Measurements from ENCODE around the gene TUSC1.

DNA sequence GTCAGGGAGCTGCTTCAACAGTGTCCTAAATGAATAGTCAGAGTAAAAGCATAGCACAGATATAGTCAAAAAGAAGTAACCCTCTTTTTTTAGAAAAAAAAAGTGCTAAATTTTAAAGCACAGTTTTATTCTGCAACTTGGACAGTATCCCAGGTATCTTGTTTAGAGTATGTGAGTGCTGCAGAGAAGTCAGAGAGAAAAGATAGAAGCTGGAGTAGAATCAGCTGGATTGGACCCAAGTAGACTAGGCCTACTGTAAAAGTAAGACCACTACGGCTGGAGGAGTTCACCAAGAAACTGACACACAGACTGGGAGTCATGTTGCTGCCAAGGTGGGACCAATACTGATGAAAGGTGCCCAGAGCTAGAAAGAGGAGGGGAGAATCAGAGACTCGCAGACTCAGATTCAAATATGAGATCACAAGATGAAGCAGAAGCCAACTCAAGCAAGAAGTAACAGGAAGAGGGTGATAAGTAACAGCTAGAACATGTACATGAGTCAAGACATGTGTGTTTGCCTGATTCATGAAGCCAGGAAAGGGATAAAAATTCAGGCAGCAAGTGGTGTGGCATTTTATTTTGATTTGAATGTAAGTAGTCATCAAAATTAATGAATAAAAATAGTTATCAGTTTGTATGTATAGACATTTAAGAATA is 25.6 kb upstream of the TUSC1 start:
- TF ChIP-seq, protein P1, sequence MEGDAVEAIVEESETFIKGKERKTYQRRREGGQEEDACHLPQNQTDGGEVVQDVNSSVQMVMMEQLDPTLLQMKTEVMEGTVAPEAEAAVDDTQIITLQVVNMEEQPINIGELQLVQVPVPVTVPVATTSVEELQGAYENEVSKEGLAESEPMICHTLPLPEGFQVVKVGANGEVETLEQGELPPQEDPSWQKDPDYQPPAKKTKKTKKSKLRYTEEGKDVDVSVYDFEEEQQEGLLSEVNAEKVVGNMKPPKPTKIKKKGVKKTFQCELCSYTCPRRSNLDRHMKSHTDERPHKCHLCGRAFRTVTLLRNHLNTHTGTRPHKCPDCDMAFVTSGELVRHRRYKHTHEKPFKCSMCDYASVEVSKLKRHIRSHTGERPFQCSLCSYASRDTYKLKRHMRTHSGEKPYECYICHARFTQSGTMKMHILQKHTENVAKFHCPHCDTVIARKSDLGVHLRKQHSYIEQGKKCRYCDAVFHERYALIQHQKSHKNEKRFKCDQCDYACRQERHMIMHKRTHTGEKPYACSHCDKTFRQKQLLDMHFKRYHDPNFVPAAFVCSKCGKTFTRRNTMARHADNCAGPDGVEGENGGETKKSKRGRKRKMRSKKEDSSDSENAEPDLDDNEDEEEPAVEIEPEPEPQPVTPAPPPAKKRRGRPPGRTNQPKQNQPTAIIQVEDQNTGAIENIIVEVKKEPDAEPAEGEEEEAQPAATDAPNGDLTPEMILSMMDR (IDR thresholded peaks at IDR 0.05) = no peak
- no peak for TF ChIP-seq POLR2A (IDR thresholded peaks at IDR 0.05)
